Body of pancreas (tissue), 4 donors: ENCODE data around the gene ZKSCAN1. TPM values are rescaled to one million over a fixed set of nuclear protein-coding genes. Genes with fewer than 3 reads are reported as not detected.
"Not testable (repeated sequence)": the region's sequence is repeated elsewhere in the genome, so short reads cannot be mapped to it uniquely, and the experiment has no call there.

Source experiments
- ATAC-seq: fragments of 150-250 bp; one replicate; pipeline ENCODE4 v1.9.1; 2016
- DNase-seq, 4 donors: peaks; one replicate each; pipeline ENCODE4 v3.0.0-alpha.2; 2019
- H3K27ac ChIP-seq, 4 donors: fragments of 200-600 bp; sonication (generic); 1 replicate in 3 of 4; 2 replicates in 1 of 4; pipeline versions ENCODE4 v1.5.1 to v1.6.1; 2016 to 2019; ENCODE audit warnings: mild to moderate bottlenecking in 1 of 4, mixed read lengths in 1 of 4, moderate library complexity in 1 of 4
- H3K27me3 ChIP-seq, 2 donors: fragments of 200-600 bp; sonication (generic); one replicate each; pipeline ENCODE4 v1.6.0; 2016; ENCODE audit warnings: mild to moderate bottlenecking in 1 of 2
- H3K36me3 ChIP-seq, 2 donors: fragments of 200-600 bp; sonication (generic); replicated peaks in 1 of 2; 2 replicates each; pipeline ENCODE4 v1.5.1; 2016; ENCODE audit warnings: low read depth in 2 of 2; ENCODE audit not compliant: insufficient read depth in 1 of 2
- H3K4me1 ChIP-seq: fragments of 200-600 bp; sonication (generic); one replicate; pipeline ENCODE4 v1.6.0; 2016
- H3K4me3 ChIP-seq, 2 donors: fragments of 200-600 bp; sonication (generic); 1 replicate in 1 of 2; 2 replicates in 1 of 2; pipeline ENCODE4 v1.5.1; 2016 to 2019
- H3K9me3 ChIP-seq, 3 donors: fragments of 200-600 bp; sonication (generic); 1 replicate in 2 of 3; 2 replicates in 1 of 3; pipeline ENCODE4 v1.5.1; 2016
- CTCF ChIP-seq, 7 experiments: fragments of 450-650 bp in 4 of 7; fragments of 200-600 bp in 3 of 7; sonication (generic) in 3 of 7; IDR thresholded peaks; one replicate each; pipeline ENCODE4 v1.5.1; 2016 to 2019; ENCODE audit warnings: antibody characterized with exemption in 7 of 7
- POLR2A ChIP-seq, 3 donors: fragments of 450-650 bp; IDR thresholded peaks; one replicate each; pipeline ENCODE4 v1.6.1; 2016; ENCODE audit warnings: antibody characterized with exemption in 3 of 3, mild to moderate bottlenecking in 2 of 3
- WGBS, 2 donors: methylation state at CpG; one replicate each; pipeline ENCODE4 v1.1.5; 2017; 5-methylcytosine and 5-hydroxymethylcytosine counted together
- intact Hi-C: fragments of 100-400 bp; cut with DNase I; formaldehyde crosslinking; loops from one replicate; pipeline ENCODE4 v1.15.1; 2023
- total RNA-seq, 2 donors: library from RNA; depleted of rRNA; stranded (reverse); fragments of >200 nt; gene quantifications; one replicate each; pipeline ENCODE4 v1.1.0, GENCODE V29; 2016

The ZKSCAN1 gene
- total RNA-seq, 2 donors from 2014 or later: 31.6 to 40.2 TPM

GRCh38 chr7:100003711-100004661 is 11.4 kb upstream of the ZKSCAN1 start:
- DNase-seq (peak; percentile 84 to 96 (median 92)), ATAC-seq (peak; percentile 90)
- no peaks in the 10 kb centered on the region for H3K9me3 ChIP-seq
- peak overlapping the region; percentile 78 to 88 (median 82) for H3K27ac ChIP-seq
- TF ChIP-seq POLR2A (IDR thresholded peaks at IDR 0.05) (peak in 1 of 3 donors; percentile 22), CTCF (IDR thresholded peaks at IDR 0.05) (no peak)
- intact Hi-C loops: no loop called here
- no peak overlapping the region for H3K4me3 ChIP-seq
- peaks cover 65% of the 10 kb centered on the region for H3K4me1 ChIP-seq
- H3K27me3 ChIP-seq: no peaks in the 10 kb centered on the region
- WGBS, 2 donors: 21 to 24% methylated on average over 14 of the region's 14 CpGs
- no peaks in the 10 kb centered on the region for H3K36me3 ChIP-seq

- TF ChIP-seq POLR2A (IDR thresholded peaks at IDR 0.05) (no peak), CTCF (IDR thresholded peaks at IDR 0.05) (no peak)
- Histone ChIP-seq H3K36me3 (no peaks in the 10 kb centered on the region), H3K4me3 (no peak overlapping the region), H3K4me1 (peaks cover 64% of the 10 kb centered on the region), H3K9me3 (no peaks in the 10 kb centered on the region), H3K27ac (peak overlapping the region in 1 of 4 donors; percentile 44), H3K27me3 (no peaks in the 10 kb centered on the region)
- no peak for ATAC-seq
- WGBS, 2 donors: 66 to 72% methylated on average over 3 of the region's 3 CpGs
- DNase-seq: no peak
- intact Hi-C loops: no loop called here
These were observed 7.5 kb upstream of the ZKSCAN1 start for GRCh38 chr7:100007887-100008286.

GRCh38 chr7:100008525-100008924 is 6.9 kb upstream of the ZKSCAN1 start:
- Histone ChIP-seq H3K27me3 (no peaks in the 10 kb centered on the region), H3K9me3 (no peaks in the 10 kb centered on the region), H3K27ac (peak overlapping the region in 3 of 4 donors; percentile 38 to 65 (median 44)), H3K4me3 (no peak overlapping the region), H3K4me1 (peaks cover 62% of the 10 kb centered on the region), H3K36me3 (no peaks in the 10 kb centered on the region)
- DNase-seq (peak in 3 of 4 donors; percentile 37 to 48 (median 46)), ATAC-seq (no peak)
- WGBS, 2 donors: 8 to 15% methylated on average over 6 to 10 of the region's 10 CpGs
- TF ChIP-seq CTCF (IDR thresholded peaks at IDR 0.05) (no peak), POLR2A (IDR thresholded peaks at IDR 0.05) (no peak)
- intact Hi-C loops: no loop called here

- peaks cover 51% of the 10 kb centered on the region for H3K4me1 ChIP-seq
- intact Hi-C loops, H3K4me3 ChIP-seq, H3K9me3 ChIP-seq, ATAC-seq, H3K27me3 ChIP-seq, DNase-seq, H3K36me3 ChIP-seq, H3K27ac ChIP-seq: not testable (repeated sequence)
- WGBS, 2 donors: 42 to 100% methylated on average over 1 to 8 of the region's 8 CpGs
These were observed 5.4 kb upstream of the ZKSCAN1 start for GRCh38 chr7:100009952-100010351.

GRCh38 chr7:100010901-100011300 is 4.5 kb upstream of the ZKSCAN1 start:
- no peaks in the 10 kb centered on the region for H3K36me3 ChIP-seq
- no peaks in the 10 kb centered on the region for H3K27me3 ChIP-seq
- ATAC-seq (no peak), DNase-seq (no peak)
- no peaks in the 10 kb centered on the region for H3K9me3 ChIP-seq
- WGBS, 2 donors: 73 to 82% methylated on average over 1 to 2 of the region's 2 CpGs
- TF ChIP-seq POLR2A (IDR thresholded peaks at IDR 0.05) (no peak), CTCF (IDR thresholded peaks at IDR 0.05) (no peak)
- peak overlapping the region in 1 of 4 donors; percentile 72 for H3K27ac ChIP-seq
- no peak overlapping the region for H3K4me3 ChIP-seq
- H3K4me1 ChIP-seq: peaks cover 51% of the 10 kb centered on the region
- intact Hi-C loops: no loop called here
